GM10248 (cell line): ENCODE results near the gene NCF4.

Experiments
- CTCF ChIA-PET: fragments of 300-600 bp; sonication (Branson Sonifier 250); formaldehyde crosslinking; extraction: SDS; loops from one replicate; lab custom pipeline; 2021; ENCODE audit warnings: antibody characterized with exemption; lab: Yijun Ruan, JAX
- POLR2A ChIA-PET: fragments of 350-650 bp; sonication (Branson Sonifier 250); formaldehyde crosslinking; extraction: SDS; loops from one replicate; lab custom pipeline; 2020; ENCODE audit warnings: antibody characterized with exemption; lab: Yijun Ruan, JAX
- DNase-seq: peaks from one replicate; pipeline ENCODE4 v3.0.0; 2012; ENCODE audit errors: extremely low spot score
- TF ChIP-seq, protein P1 (sequence below): IDR thresholded peaks from 2 replicates; pipeline ENCODE4 v1.5.1; 2012; ENCODE audit warnings: mild to moderate bottlenecking, low read depth; ENCODE audit errors: extremely low read depth, missing control alignments, control extremely low read depth

The NCF4 gene

DNA sequence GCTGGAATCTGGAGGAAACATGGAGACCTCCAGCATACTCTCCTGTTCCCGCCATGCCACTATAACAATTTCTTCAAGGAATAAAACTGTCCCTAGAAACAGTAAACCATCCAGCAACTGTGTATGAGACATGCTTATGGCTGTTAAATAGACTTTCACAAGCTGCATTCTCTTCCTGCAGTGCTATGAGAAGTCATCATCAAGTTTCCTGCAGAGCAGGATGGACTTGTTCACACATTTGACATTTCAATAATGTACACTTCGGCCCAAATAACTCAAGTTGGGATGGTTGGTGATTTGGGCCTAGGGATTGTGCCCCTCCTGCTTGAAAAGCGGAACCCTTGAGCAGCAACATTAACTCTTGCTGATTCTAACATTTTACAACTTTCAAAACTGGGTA is 32.5 kb downstream of the NCF4 start:
- TF ChIP-seq, protein P1, sequence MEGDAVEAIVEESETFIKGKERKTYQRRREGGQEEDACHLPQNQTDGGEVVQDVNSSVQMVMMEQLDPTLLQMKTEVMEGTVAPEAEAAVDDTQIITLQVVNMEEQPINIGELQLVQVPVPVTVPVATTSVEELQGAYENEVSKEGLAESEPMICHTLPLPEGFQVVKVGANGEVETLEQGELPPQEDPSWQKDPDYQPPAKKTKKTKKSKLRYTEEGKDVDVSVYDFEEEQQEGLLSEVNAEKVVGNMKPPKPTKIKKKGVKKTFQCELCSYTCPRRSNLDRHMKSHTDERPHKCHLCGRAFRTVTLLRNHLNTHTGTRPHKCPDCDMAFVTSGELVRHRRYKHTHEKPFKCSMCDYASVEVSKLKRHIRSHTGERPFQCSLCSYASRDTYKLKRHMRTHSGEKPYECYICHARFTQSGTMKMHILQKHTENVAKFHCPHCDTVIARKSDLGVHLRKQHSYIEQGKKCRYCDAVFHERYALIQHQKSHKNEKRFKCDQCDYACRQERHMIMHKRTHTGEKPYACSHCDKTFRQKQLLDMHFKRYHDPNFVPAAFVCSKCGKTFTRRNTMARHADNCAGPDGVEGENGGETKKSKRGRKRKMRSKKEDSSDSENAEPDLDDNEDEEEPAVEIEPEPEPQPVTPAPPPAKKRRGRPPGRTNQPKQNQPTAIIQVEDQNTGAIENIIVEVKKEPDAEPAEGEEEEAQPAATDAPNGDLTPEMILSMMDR, result no peak
- POLR2A ChIA-PET, result no interaction called here
- CTCF ChIA-PET, result interaction anchor here (1.0 to 2.5 kb wide), 3 partner anchors 16 to 37 kb away, joined by 5 to 8 read pairs (median 5); no protein-coding TSS in a partner anchor
- no peak for DNase-seq

DNA sequence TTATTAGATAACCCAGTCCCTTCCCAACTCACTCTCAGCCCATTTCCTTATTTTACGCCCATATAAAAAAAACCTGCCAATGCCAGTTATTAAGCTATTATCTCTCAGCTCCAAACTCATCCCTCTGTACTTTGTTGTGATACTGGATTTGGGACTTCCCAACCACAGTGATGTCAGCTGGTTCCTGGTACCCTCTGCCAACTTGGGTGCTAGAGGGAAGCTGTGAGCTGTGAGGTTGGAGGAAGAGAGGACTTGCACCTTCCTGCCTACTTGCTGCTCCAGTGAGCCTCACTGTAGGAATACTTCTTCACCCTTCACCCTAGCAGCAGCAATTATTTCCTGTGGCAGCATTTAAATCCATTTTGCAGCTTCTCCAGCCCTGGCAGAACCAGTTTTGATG is 33.5 kb downstream of the NCF4 start:
- DNase-seq, result no peak
- CTCF ChIA-PET, result interaction anchor here (0.9 to 2.5 kb wide), 2 partner anchors 20 to 37 kb away, joined by 3 to 8 read pairs; no protein-coding TSS in a partner anchor
- TF ChIP-seq, protein P1, result no peak
- POLR2A ChIA-PET, result no interaction called here

DNA sequence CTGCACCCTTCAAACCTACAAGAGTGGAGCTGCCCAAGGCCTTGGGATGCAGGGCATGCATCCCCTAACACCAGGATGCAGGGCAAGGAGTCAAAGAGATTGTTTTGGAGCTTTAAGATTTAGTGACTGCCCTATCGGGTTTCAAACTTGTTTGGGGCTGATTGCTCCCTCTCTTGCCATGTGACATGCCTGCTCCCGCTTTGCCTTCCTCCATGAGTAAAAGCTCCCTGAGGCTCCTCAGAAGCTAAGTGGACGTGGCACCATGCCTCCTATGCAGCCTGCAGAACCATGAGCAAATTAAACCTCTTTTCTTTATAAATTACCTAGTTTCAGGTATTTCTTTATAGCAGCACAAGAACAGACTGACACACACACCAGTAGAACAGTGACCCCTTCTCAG is 36.8 kb downstream of the NCF4 start:
- CTCF ChIA-PET, result interaction anchor here (0.8 to 1.5 kb wide), 3 partner anchors 41 to 44 kb away, joined by 3 to 5 read pairs (median 5); no protein-coding TSS in a partner anchor
- POLR2A ChIA-PET, result no interaction called here
- TF ChIP-seq, protein P1, result no peak
- DNase-seq, result no peak

DNA sequence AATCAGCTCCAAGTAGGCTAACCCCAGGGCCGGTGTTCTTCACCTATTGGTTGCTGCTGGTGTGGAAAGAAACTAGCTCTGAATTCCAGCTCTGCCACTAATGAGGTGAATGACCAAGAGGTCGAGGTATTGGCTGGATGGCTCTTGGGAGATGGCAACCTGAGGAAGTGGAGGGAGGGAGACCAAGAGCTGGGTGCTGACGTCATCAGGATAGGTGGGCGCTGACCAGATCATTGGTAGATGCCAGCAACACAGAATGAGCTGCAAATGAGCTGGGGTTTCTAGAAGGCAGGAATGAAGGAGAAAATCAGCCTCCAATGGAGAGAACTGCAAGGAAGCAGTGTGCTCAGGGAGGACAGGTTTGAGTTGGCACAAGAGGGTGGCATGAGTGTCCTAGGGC is 37.9 kb downstream of the NCF4 start:
- ChIA-PET POLR2A (no interaction called here), CTCF (interaction anchor here (0.7 to 1.8 kb wide), 3 partner anchors 9 to 31 kb away, joined by 3 to 6 read pairs (median 5); no protein-coding TSS in a partner anchor)
- no peak for DNase-seq
- TF ChIP-seq, protein P1, result no peak

DNA sequence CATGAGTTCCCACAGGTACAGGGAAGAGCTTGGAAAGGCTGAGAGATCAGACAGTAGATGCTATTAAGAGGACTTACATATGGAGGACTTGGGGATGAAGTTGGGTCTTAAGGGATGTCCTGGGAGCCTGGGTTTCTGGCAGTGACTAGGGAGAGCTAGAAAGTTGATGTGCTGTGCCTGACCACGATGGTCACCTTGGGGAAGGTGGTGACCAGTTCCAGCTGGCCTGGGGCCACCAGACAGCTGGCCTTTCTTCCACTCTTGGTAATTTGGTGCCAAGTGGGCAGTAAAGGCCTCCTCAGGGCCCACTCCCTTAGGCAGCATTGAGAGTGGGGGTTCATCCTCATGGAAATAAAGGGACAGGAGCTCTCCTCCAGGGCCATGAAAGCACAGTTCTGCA is 38.7 kb downstream of the NCF4 start:
- POLR2A ChIA-PET, result no interaction called here
- DNase-seq, result no peak
- TF ChIP-seq, protein P1, result no peak
- CTCF ChIA-PET, result interaction anchor here (0.9 to 4.6 kb wide), 8 partner anchors 8 to 46 kb away, joined by 3 to 24 read pairs (median 6); no protein-coding TSS in a partner anchor

DNA sequence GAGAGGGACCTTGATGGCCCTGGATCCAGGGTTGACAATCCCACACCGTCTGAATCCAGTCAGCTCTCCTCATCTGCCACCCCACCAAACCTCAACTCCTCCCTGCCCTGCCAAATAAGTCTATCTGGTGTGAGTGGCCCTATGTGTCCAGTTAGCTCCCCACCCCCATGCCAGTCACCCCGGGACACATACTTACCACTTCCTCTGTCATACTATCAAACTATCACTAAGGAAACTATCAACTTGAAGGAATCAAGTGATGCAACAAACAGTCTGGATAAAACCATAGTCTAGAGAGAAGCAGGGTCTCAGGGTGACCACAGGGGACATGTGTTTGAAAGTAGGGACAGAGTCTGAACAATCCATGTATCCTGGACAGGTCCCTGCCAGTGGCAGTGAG is 39.4 kb downstream of the NCF4 start:
- POLR2A ChIA-PET, result no interaction called here
- DNase-seq, result no peak
- TF ChIP-seq, protein P1, result no peak
- CTCF ChIA-PET, result interaction anchor here (0.9 to 4.6 kb wide), 5 partner anchors 26 to 47 kb away, joined by 3 to 24 read pairs (median 6); no protein-coding TSS in a partner anchor
